Measurements from ENCODE around the gene CHTF8.
A peak's percentile ranks its signal among the peaks of the same experiment; 100 is the strongest.
"Not testable (repeated sequence)": the region's sequence is repeated elsewhere in the genome, so short reads cannot be mapped to it uniquely, and the experiment has no call there.

Gene CHTF8

GRCh38 chr16:69157196-69157595, 24.8 kb upstream of the CHTF8 start:
- no peak for DNase-seq (ENCODE audit: insufficient read length, low spot score)
- no peak for TF ChIP-seq POLR2A (IDR thresholded peaks at IDR 0.05; ENCODE audit: low read depth, low read length)
- no peak for FAIRE-seq

- peak; percentile 55 for FAIRE-seq
- TF ChIP-seq POLR2A (IDR thresholded peaks at IDR 0.05; ENCODE audit: low read depth, low read length): no peak
- peak; percentile 42 for DNase-seq (ENCODE audit: insufficient read length, low spot score)
These were observed 17.9 kb upstream of the CHTF8 start for GRCh38 chr16:69150146-69150865.

GRCh38 chr16:69149621-69150020, 17.2 kb upstream of the CHTF8 start:
- FAIRE-seq: not testable (repeated sequence)

GRCh38 chr16:69145658-69146057, 13.3 kb upstream of the CHTF8 start:
- TF ChIP-seq POLR2A (IDR thresholded peaks at IDR 0.05; ENCODE audit: low read depth, low read length): no peak
- FAIRE-seq (no peak), DNase-seq (ENCODE audit: insufficient read length, low spot score) (no peak)

More at GRCh38 chr16:69149621-69150020, 17.2 kb upstream of the CHTF8 start:
- DNase-seq (ENCODE audit: insufficient read length, low spot score): not testable (repeated sequence)

GRCh38 chr16:69143116-69143515, 10.7 kb upstream of the CHTF8 start:
- DNase-seq (ENCODE audit: insufficient read length, low spot score): no peak
- no peak for TF ChIP-seq POLR2A (IDR thresholded peaks at IDR 0.05; ENCODE audit: low read depth, low read length)
- FAIRE-seq: no peak

- no peak for TF ChIP-seq POLR2A (IDR thresholded peaks at IDR 0.05; ENCODE audit: low read depth, low read length)
- no peak for FAIRE-seq
- no peak for DNase-seq (ENCODE audit: insufficient read length, low spot score)
These were observed 9.5 kb upstream of the CHTF8 start for GRCh38 chr16:69141936-69142335.

GRCh38 chr16:69141014-69141413, 8.6 kb upstream of the CHTF8 start:
- no peak for TF ChIP-seq POLR2A (IDR thresholded peaks at IDR 0.05; ENCODE audit: low read depth, low read length)
- no peak for DNase-seq (ENCODE audit: insufficient read length, low spot score)
- no peak for FAIRE-seq

- FAIRE-seq; DNase-seq (ENCODE audit: insufficient read length, low spot score): not testable (repeated sequence)
These were observed 7.1 kb upstream of the CHTF8 start for GRCh38 chr16:69139464-69139863.

GRCh38 chr16:69138608-69139007, 6.2 kb upstream of the CHTF8 start:
- no peak for FAIRE-seq
- no peak for DNase-seq (ENCODE audit: insufficient read length, low spot score)
- TF ChIP-seq POLR2A (IDR thresholded peaks at IDR 0.05; ENCODE audit: low read depth, low read length): no peak

- no peak for DNase-seq (ENCODE audit: insufficient read length, low spot score)
- TF ChIP-seq POLR2A (IDR thresholded peaks at IDR 0.05; ENCODE audit: low read depth, low read length): no peak
- peak; percentile 33 for FAIRE-seq
These were observed 1.1 kb upstream of the CHTF8 start for GRCh38 chr16:69133373-69133954.

- peak; percentile 49 for TF ChIP-seq POLR2A (IDR thresholded peaks at IDR 0.05; ENCODE audit: low read depth, low read length)
- FAIRE-seq: no peak
- peak; percentile 79 for DNase-seq (ENCODE audit: insufficient read length, low spot score)
These were observed 457 bp downstream of the CHTF8 start for GRCh38 chr16:69131839-69132423.

- DNase-seq (ENCODE audit: insufficient read length, low spot score) (no peak), FAIRE-seq (no peak)
- TF ChIP-seq POLR2A (IDR thresholded peaks at IDR 0.05; ENCODE audit: low read depth, low read length): no peak
These were observed 1.1 kb downstream of the CHTF8 start for GRCh38 chr16:69131167-69131838.

GRCh38 chr16:69130461-69130860, 1.9 kb downstream of the CHTF8 start:
- FAIRE-seq (peak; percentile 58), DNase-seq (ENCODE audit: insufficient read length, low spot score) (no peak)
- no peak for TF ChIP-seq POLR2A (IDR thresholded peaks at IDR 0.05; ENCODE audit: low read depth, low read length)

GRCh38 chr16:69127966-69128510, 4.3 kb downstream of the CHTF8 start:
- no peak for TF ChIP-seq POLR2A (IDR thresholded peaks at IDR 0.05; ENCODE audit: low read depth, low read length)
- FAIRE-seq (no peak), DNase-seq (ENCODE audit: insufficient read length, low spot score) (no peak)

GRCh38 chr16:69126801-69127200, 5.6 kb downstream of the CHTF8 start:
- FAIRE-seq; DNase-seq (ENCODE audit: insufficient read length, low spot score): not testable (repeated sequence)

Measured in H54 (cell line).